ENCODE results near the gene MAN2B2. TPM values are rescaled to one million over a fixed set of nuclear protein-coding genes. Genes with fewer than 3 reads are reported as not detected.

Gene MAN2B2
- total RNA-seq, 1 experiment from 2014 or later: 27.8 TPM

- TF ChIP-seq CTCF (conservative IDR thresholded peaks at IDR 0.05) (no peak), EZH2 (IDR thresholded peaks at IDR 0.05; ENCODE audit: low read depth) (no peak)
- Histone ChIP-seq H3F3A (ENCODE audit: insufficient read depth, low read depth) (no peaks in the 10 kb centered on the region), H3K4me3 (no peak overlapping the region), H3K79me2 (ENCODE audit: low read depth) (no peaks in the 10 kb centered on the region), H3K36me3 (ENCODE audit: low read depth) (no peaks in the 10 kb centered on the region), H2AFZ (no peak overlapping the region), H3K4me1 (replicated peaks; ENCODE audit: insufficient read depth) (no peaks in the 10 kb centered on the region), H3K9me2 (ENCODE audit: insufficient read depth) (no peaks in the 10 kb centered on the region), H3K9me3 (ENCODE audit: insufficient read depth, low read depth) (no peaks in the 10 kb centered on the region), H3K4me2 (no peak overlapping the region), H3K27ac (no peak overlapping the region), H3K27me3 (ENCODE audit: insufficient read depth, low read depth) (no peaks in the 10 kb centered on the region), H4K20me1 (ENCODE audit: insufficient read depth) (no peaks in the 10 kb centered on the region)
- intact Hi-C loops (cut with micrococcal nuclease; ENCODE audit: unreplicated experiment): no loop called here
- no peak for DNase-seq
- CTCF ChIA-PET: no interaction called here
- POLR2A ChIA-PET (ENCODE audit: unreplicated experiment): no interaction called here
- BruUV-seq (replicated peaks): no TSS peak
Measured at GRCh38 chr4:6532658-6533057, 42.3 kb upstream of the MAN2B2 start.

GRCh38 chr4:6534050-6534449, 40.9 kb upstream of the MAN2B2 start:
- Histone ChIP-seq H3K36me3 (ENCODE audit: low read depth) (no peaks in the 10 kb centered on the region), H3K4me1 (replicated peaks; ENCODE audit: insufficient read depth) (no peaks in the 10 kb centered on the region), H3K4me3 (no peak overlapping the region), H3K27ac (no peak overlapping the region), H2AFZ (no peak overlapping the region), H3F3A (ENCODE audit: insufficient read depth, low read depth) (no peaks in the 10 kb centered on the region), H3K79me2 (ENCODE audit: low read depth) (no peaks in the 10 kb centered on the region), H4K20me1 (ENCODE audit: insufficient read depth) (no peaks in the 10 kb centered on the region), H3K27me3 (ENCODE audit: insufficient read depth, low read depth) (no peaks in the 10 kb centered on the region), H3K9me2 (ENCODE audit: insufficient read depth) (no peaks in the 10 kb centered on the region), H3K4me2 (no peak overlapping the region), H3K9me3 (ENCODE audit: insufficient read depth, low read depth) (no peaks in the 10 kb centered on the region)
- ChIA-PET CTCF (no interaction called here), POLR2A (ENCODE audit: unreplicated experiment) (no interaction called here)
- intact Hi-C loops (cut with micrococcal nuclease; ENCODE audit: unreplicated experiment): no loop called here
- DNase-seq: no peak
- no peak for TF ChIP-seq EZH2 (IDR thresholded peaks at IDR 0.05; ENCODE audit: low read depth)
- TF ChIP-seq CTCF (conservative IDR thresholded peaks at IDR 0.05): no peak
- no TSS peak for BruUV-seq (replicated peaks)

- H3K36me3 ChIP-seq (ENCODE audit: low read depth): no peaks in the 10 kb centered on the region
- no peaks in the 10 kb centered on the region for H3F3A ChIP-seq (ENCODE audit: insufficient read depth, low read depth)
- no peak overlapping the region for H2AFZ ChIP-seq
- no peak overlapping the region for H3K4me3 ChIP-seq
- no peak overlapping the region for H3K4me2 ChIP-seq
- no peaks in the 10 kb centered on the region for H4K20me1 ChIP-seq (ENCODE audit: insufficient read depth)
- ChIA-PET CTCF (no interaction called here), POLR2A (ENCODE audit: unreplicated experiment) (no interaction called here)
- no peak for TF ChIP-seq CTCF (conservative IDR thresholded peaks at IDR 0.05)
- no peak for TF ChIP-seq EZH2 (IDR thresholded peaks at IDR 0.05; ENCODE audit: low read depth)
- no peaks in the 10 kb centered on the region for H3K27me3 ChIP-seq (ENCODE audit: insufficient read depth, low read depth)
- no peaks in the 10 kb centered on the region for H3K79me2 ChIP-seq (ENCODE audit: low read depth)
- no peaks in the 10 kb centered on the region for H3K9me2 ChIP-seq (ENCODE audit: insufficient read depth)
- H3K4me1 ChIP-seq (replicated peaks; ENCODE audit: insufficient read depth): no peaks in the 10 kb centered on the region
- no peak overlapping the region for H3K27ac ChIP-seq
- H3K9me3 ChIP-seq (ENCODE audit: insufficient read depth, low read depth): no peaks in the 10 kb centered on the region
- BruUV-seq (replicated peaks): no TSS peak
- intact Hi-C loops (cut with micrococcal nuclease; ENCODE audit: unreplicated experiment): no loop called here
- no peak for DNase-seq
Measured at GRCh38 chr4:6534618-6535328, 40.2 kb upstream of the MAN2B2 start.

All from PC-9 (cell line).